Tibial nerve (tissue), 3 donors: ENCODE measurements around the gene SNAI3.

ENCODE experiments used
- POLR2A ChIP-seq, 2 donors: fragments of 450-650 bp; IDR thresholded peaks; one replicate each; pipeline ENCODE4 v1.6.1; 2017; ENCODE audit warnings: antibody characterized with exemption in 2 of 2, mild to moderate bottlenecking in 2 of 2, moderate library complexity in 2 of 2
- TF ChIP-seq, protein P1 (sequence below), 5 experiments: fragments of 200-600 bp in 3 of 5; fragments of 450-650 bp in 2 of 5; sonication (generic) in 3 of 5; IDR thresholded peaks; one replicate each; pipeline ENCODE4 v1.5.1; 2016 to 2019; ENCODE audit warnings: antibody characterized with exemption in 5 of 5, mild to moderate bottlenecking in 3 of 5, moderate library complexity in 2 of 5

DNA sequence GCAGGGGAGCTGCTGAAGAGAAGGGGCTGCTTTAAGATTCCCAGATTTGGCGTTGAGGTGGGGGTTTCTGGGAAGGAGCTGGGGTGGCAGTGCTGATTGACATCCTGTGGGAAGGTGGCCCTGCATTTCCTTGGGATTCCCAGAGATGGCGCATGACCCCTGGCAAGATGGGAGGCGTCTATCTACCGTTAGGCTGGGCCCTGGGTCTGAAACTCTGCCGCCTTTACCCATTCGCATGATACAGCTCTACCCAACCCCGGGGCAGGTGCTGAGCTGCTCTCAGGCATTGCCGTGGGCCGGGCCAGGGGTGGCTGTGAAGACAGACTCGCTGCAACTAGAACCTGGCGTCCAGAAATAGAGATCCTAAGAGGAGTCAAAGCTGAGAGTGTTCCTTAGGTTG lies 13.5 kb downstream of the SNAI3 start:
- TF ChIP-seq, protein P1, sequence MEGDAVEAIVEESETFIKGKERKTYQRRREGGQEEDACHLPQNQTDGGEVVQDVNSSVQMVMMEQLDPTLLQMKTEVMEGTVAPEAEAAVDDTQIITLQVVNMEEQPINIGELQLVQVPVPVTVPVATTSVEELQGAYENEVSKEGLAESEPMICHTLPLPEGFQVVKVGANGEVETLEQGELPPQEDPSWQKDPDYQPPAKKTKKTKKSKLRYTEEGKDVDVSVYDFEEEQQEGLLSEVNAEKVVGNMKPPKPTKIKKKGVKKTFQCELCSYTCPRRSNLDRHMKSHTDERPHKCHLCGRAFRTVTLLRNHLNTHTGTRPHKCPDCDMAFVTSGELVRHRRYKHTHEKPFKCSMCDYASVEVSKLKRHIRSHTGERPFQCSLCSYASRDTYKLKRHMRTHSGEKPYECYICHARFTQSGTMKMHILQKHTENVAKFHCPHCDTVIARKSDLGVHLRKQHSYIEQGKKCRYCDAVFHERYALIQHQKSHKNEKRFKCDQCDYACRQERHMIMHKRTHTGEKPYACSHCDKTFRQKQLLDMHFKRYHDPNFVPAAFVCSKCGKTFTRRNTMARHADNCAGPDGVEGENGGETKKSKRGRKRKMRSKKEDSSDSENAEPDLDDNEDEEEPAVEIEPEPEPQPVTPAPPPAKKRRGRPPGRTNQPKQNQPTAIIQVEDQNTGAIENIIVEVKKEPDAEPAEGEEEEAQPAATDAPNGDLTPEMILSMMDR (IDR thresholded peaks at IDR 0.05): no peak
- TF ChIP-seq POLR2A (IDR thresholded peaks at IDR 0.05): no peak
